NCI-H1092 (cell line): Measurements from ENCODE around the gene MEGF9.
"Not testable (repeated sequence)": the region's sequence is repeated elsewhere in the genome, so short reads cannot be mapped to it uniquely, and the experiment has no call there.

Experiments used
- DNase-seq: peaks from one replicate; lab custom pipeline; 2025; lab: John Stamatoyannopoulos, UW

Gene MEGF9

GRCh38 chr9:120655005-120655622, 59.2 kb downstream of the MEGF9 start:
- DNase-seq = no peak

- DNase-seq = no peak
Measured at GRCh38 chr9:120654272-120654671, 60.0 kb downstream of the MEGF9 start.

- DNase-seq = no peak
Measured at GRCh38 chr9:120653762-120654161, 60.5 kb downstream of the MEGF9 start.

- no peak for DNase-seq
Measured at GRCh38 chr9:120652934-120653333, 61.3 kb downstream of the MEGF9 start.

- no peak for DNase-seq
Measured at GRCh38 chr9:120650352-120650751, 63.9 kb downstream of the MEGF9 start.

GRCh38 chr9:120648581-120649197, 65.6 kb downstream of the MEGF9 start:
- no peak for DNase-seq

GRCh38 chr9:120646948-120647347, 67.3 kb downstream of the MEGF9 start:
- no peak for DNase-seq

GRCh38 chr9:120645760-120646159, 68.5 kb downstream of the MEGF9 start:
- no peak for DNase-seq

- no peak for DNase-seq
Measured at GRCh38 chr9:120643061-120643460, 71.2 kb downstream of the MEGF9 start.

- no peak for DNase-seq
Measured at GRCh38 chr9:120642129-120642770, 72.0 kb downstream of the MEGF9 start.

- DNase-seq = not testable (repeated sequence)
Measured at GRCh38 chr9:120640874-120641273, 73.4 kb downstream of the MEGF9 start.

- no peak for DNase-seq
Measured at GRCh38 chr9:120640380-120640779, 73.9 kb downstream of the MEGF9 start.

GRCh38 chr9:120637919-120638318, 76.4 kb downstream of the MEGF9 start:
- DNase-seq = no peak

- DNase-seq = no peak
Measured at GRCh38 chr9:120636194-120636957, 77.9 kb downstream of the MEGF9 start.

- DNase-seq = no peak
Measured at GRCh38 chr9:120635011-120635410, 79.3 kb downstream of the MEGF9 start.

- no peak for DNase-seq
Measured at GRCh38 chr9:120630333-120630732, 83.9 kb downstream of the MEGF9 start.

- not testable (repeated sequence) for DNase-seq
Measured at GRCh38 chr9:120628925-120629497, 85.3 kb downstream of the MEGF9 start.

- no peak for DNase-seq
Measured at GRCh38 chr9:120628207-120628924, 85.9 kb downstream of the MEGF9 start.

- no peak for DNase-seq
Measured at GRCh38 chr9:120627073-120627472, 87.2 kb downstream of the MEGF9 start.

GRCh38 chr9:120626512-120626911, 87.8 kb downstream of the MEGF9 start:
- DNase-seq = no peak

- DNase-seq = no peak
Measured at GRCh38 chr9:120625222-120625621, 89.0 kb downstream of the MEGF9 start.

- DNase-seq = no peak
Measured at GRCh38 chr9:120622790-120623189, 91.5 kb downstream of the MEGF9 start.
